HEK293 (cell line): Measurements from ENCODE around the gene CRISP2.

Source experiments
- CTCF ChIA-PET: fragments of 350-600 bp; formaldehyde crosslinking; extraction: SDS; loops from one replicate; lab custom pipeline; 2021; ENCODE audit warnings: antibody characterized with exemption; lab: Yijun Ruan, JAX
- POLR2A ChIA-PET: fragments of 300-600 bp; formaldehyde crosslinking; extraction: SDS; loops from one replicate; lab custom pipeline; 2020; ENCODE audit warnings: antibody characterized with exemption, inconsistent platforms; lab: Yijun Ruan, JAX
- H3K27ac ChIP-seq: fragments of 200-500 bp; sonication (Bioruptor generic); 2 replicates; pipeline ENCODE4 v1.5.1; 2014; ENCODE audit warnings: low read depth, low read length, control low read depth, inconsistent platforms; ENCODE audit errors: extremely low read depth
- H3K36me3 ChIP-seq, 2 experiments: fragments of 200-500 bp in 1 of 2; sonication (Bioruptor generic) in 1 of 2; 1 replicate in 1 of 2; 2 replicates in 1 of 2; pipeline ENCODE4 v1.5.1; 2014 to 2017; ENCODE audit warnings: inconsistent platforms in 2 of 2, low read length in 2 of 2; ENCODE audit not compliant: control insufficient read depth in 2 of 2, insufficient read depth in 1 of 2
- H3K4me1 ChIP-seq: fragments of 200-500 bp; sonication (Bioruptor generic); 2 replicates; pipeline ENCODE4 v1.5.1; 2014; ENCODE audit warnings: mild to moderate bottlenecking, low read length, inconsistent platforms; ENCODE audit not compliant: control insufficient read depth, insufficient read depth
- H3K4me3 ChIP-seq: 2 replicates; pipeline ENCODE4 v1.5.1; 2011; ENCODE audit warnings: low read depth, mild to moderate bottlenecking, control low read depth, low read length, moderate library complexity
- H3K9me3 ChIP-seq: fragments of 200-500 bp; sonication (Bioruptor generic); 2 replicates; pipeline ENCODE4 v1.5.1; 2014; ENCODE audit warnings: low read depth, low read length, inconsistent platforms; ENCODE audit not compliant: control insufficient read depth, insufficient read depth
- IKZF3 ChIP-seq: fragments of 450-650 bp; IDR thresholded peaks from 2 replicates; pipeline ENCODE4 v1.5.0; 2018; ENCODE audit warnings: missing biosample characterization, mild to moderate bottlenecking, missing genetic modification characterization, moderate library complexity
- TRIM28 ChIP-seq: IDR thresholded peaks from 2 replicates; pipeline ENCODE4 v1.6.1; 2011; ENCODE audit warnings: low read length, control low read depth, borderline replicate concordance
- ZFP69B ChIP-seq: fragments of 450-650 bp; formaldehyde crosslinking; IDR thresholded peaks from 2 replicates; pipeline ENCODE4 v1.5.1; 2016; ENCODE audit warnings: missing biosample characterization, missing genetic modification characterization
- ZIC2 ChIP-seq: fragments of 450-650 bp; formaldehyde crosslinking; IDR thresholded peaks from 2 replicates; pipeline ENCODE4 v1.5.1; 2016; ENCODE audit warnings: missing biosample characterization, missing genetic modification characterization
- ZNF138 ChIP-seq: fragments of 450-650 bp; formaldehyde crosslinking; IDR thresholded peaks from 2 replicates; pipeline ENCODE4 v1.5.1; 2016; ENCODE audit warnings: missing biosample characterization, missing genetic modification characterization, borderline replicate concordance
- ZNF2 ChIP-seq: fragments of 450-650 bp; formaldehyde crosslinking; IDR thresholded peaks from 2 replicates; pipeline ENCODE4 v1.5.1; 2016; ENCODE audit warnings: missing biosample characterization, missing genetic modification characterization
- ZNF292 ChIP-seq: fragments of 450-650 bp; formaldehyde crosslinking; IDR thresholded peaks from 2 replicates; pipeline ENCODE4 v1.5.1; 2016; ENCODE audit warnings: low read depth, missing biosample characterization, missing genetic modification characterization, borderline replicate concordance
- ZNF37A ChIP-seq: fragments of 450-650 bp; IDR thresholded peaks from 2 replicates; pipeline ENCODE4 v1.5.1; 2018; ENCODE audit warnings: missing biosample characterization, missing genetic modification characterization
- ZNF416 ChIP-seq: fragments of 450-650 bp; formaldehyde crosslinking; IDR thresholded peaks from 2 replicates; pipeline ENCODE4 v1.5.1; 2016; ENCODE audit warnings: missing biosample characterization, missing genetic modification characterization
- ZNF548 ChIP-seq: fragments of 450-650 bp; formaldehyde crosslinking; IDR thresholded peaks from 2 replicates; pipeline ENCODE4 v1.5.1; 2016; ENCODE audit warnings: missing biosample characterization, missing genetic modification characterization
- ZNF596 ChIP-seq: fragments of 450-650 bp; IDR thresholded peaks from 2 replicates; pipeline ENCODE4 v1.5.0; 2018; ENCODE audit warnings: missing biosample characterization, mild to moderate bottlenecking, missing genetic modification characterization, moderate library complexity
- ZNF670 ChIP-seq: fragments of 450-650 bp; formaldehyde crosslinking; IDR thresholded peaks from 2 replicates; pipeline ENCODE4 v1.5.1; 2016; ENCODE audit warnings: missing biosample characterization, missing genetic modification characterization, low read depth
- ZNF677 ChIP-seq: fragments of 450-650 bp; IDR thresholded peaks from 2 replicates; pipeline ENCODE4 v1.5.0; 2018; ENCODE audit warnings: missing biosample characterization, mild to moderate bottlenecking, missing genetic modification characterization, moderate library complexity
- ZNF792 ChIP-seq: fragments of 450-650 bp; formaldehyde crosslinking; IDR thresholded peaks from 2 replicates; pipeline ENCODE4 v1.5.1; 2016; ENCODE audit warnings: missing biosample characterization, missing genetic modification characterization
- TF ChIP-seq, protein P1 (sequence below): fragments of 450-650 bp; formaldehyde crosslinking; IDR thresholded peaks from 2 replicates; pipeline ENCODE4 v1.5.1; 2016; ENCODE audit warnings: missing biosample characterization, missing genetic modification characterization
- TF ChIP-seq, protein P2 (sequence below): fragments of 450-650 bp; formaldehyde crosslinking; IDR thresholded peaks from 2 replicates; pipeline ENCODE4 v1.5.1; 2016; ENCODE audit warnings: missing biosample characterization, missing genetic modification characterization
- TF ChIP-seq, protein P3 (sequence below): fragments of 450-650 bp; formaldehyde crosslinking; IDR thresholded peaks from 2 replicates; pipeline ENCODE4 v1.5.1; 2016; ENCODE audit warnings: missing biosample characterization, missing genetic modification characterization
- TF ChIP-seq, protein P4 (sequence below): fragments of 450-650 bp; formaldehyde crosslinking; IDR thresholded peaks from 2 replicates; pipeline ENCODE4 v1.5.1; 2016; ENCODE audit warnings: missing biosample characterization, missing genetic modification characterization

CRISP2 gene

DNA sequence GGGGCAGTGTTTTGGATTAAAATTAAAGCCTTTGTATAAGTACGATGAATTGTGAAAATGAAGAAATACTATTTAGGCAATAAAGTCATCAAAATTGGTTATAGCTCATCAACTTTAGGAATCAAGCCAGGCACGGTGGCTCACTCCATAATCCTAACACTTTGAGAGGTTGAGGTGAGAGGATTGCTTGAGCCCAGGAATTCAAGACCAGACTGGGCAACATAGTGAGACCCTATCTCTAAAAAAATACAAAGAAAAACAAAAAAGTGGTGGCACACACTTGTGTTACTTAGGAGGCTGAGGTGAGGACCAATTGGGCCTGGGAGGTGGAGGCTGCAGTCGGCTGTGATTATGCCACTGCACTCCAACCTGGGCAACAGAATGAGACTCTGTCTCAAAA is 68.2 kb downstream of the CRISP2 start:
- Histone ChIP-seq H3K9me3 (no peaks in the 10 kb centered on the region), H3K36me3 (no peaks in the 10 kb centered on the region), H3K4me1 (no peaks in the 10 kb centered on the region), H3K27ac (no peak overlapping the region), H3K4me3 (no peak overlapping the region)
- CTCF ChIA-PET: no interaction called here
- TF ChIP-seq ZNF37A (no peak), ZNF670 (tag by site-specific recombination) (no peak), ZNF596 (tag by site-specific recombination) (no peak), IKZF3 (tag by site-specific recombination) (no peak), ZFP69B (no peak), ZIC2 (tag by site-specific recombination) (no peak), ZNF416 (no peak), ZNF677 (tag by site-specific recombination) (no peak), ZNF2 (tag by site-specific recombination) (no peak), ZNF548 (tag by site-specific recombination) (no peak), ZNF138 (no peak), ZNF292 (tag by site-specific recombination) (no peak), ZNF792 (tag by site-specific recombination) (no peak), TRIM28 (no peak)
- TF ChIP-seq, protein P1, sequence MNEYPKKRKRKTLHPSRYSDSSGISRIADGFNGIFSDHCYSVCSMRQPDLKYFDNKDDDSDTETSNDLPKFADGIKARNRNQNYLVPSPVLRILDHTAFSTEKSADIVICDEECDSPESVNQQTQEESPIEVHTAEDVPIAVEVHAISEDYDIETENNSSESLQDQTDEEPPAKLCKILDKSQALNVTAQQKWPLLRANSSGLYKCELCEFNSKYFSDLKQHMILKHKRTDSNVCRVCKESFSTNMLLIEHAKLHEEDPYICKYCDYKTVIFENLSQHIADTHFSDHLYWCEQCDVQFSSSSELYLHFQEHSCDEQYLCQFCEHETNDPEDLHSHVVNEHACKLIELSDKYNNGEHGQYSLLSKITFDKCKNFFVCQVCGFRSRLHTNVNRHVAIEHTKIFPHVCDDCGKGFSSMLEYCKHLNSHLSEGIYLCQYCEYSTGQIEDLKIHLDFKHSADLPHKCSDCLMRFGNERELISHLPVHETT (tag by site-specific recombination): no peak
- TF ChIP-seq, protein P2, sequence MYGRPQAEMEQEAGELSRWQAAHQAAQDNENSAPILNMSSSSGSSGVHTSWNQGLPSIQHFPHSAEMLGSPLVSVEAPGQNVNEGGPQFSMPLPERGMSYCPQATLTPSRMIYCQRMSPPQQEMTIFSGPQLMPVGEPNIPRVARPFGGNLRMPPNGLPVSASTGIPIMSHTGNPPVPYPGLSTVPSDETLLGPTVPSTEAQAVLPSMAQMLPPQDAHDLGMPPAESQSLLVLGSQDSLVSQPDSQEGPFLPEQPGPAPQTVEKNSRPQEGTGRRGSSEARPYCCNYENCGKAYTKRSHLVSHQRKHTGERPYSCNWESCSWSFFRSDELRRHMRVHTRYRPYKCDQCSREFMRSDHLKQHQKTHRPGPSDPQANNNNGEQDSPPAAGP: no peak
- TF ChIP-seq, protein P3, sequence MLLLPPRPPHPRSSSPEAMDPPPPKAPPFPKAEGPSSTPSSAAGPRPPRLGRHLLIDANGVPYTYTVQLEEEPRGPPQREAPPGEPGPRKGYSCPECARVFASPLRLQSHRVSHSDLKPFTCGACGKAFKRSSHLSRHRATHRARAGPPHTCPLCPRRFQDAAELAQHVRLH (tag by site-specific recombination): no peak
- TF ChIP-seq, protein P4, sequence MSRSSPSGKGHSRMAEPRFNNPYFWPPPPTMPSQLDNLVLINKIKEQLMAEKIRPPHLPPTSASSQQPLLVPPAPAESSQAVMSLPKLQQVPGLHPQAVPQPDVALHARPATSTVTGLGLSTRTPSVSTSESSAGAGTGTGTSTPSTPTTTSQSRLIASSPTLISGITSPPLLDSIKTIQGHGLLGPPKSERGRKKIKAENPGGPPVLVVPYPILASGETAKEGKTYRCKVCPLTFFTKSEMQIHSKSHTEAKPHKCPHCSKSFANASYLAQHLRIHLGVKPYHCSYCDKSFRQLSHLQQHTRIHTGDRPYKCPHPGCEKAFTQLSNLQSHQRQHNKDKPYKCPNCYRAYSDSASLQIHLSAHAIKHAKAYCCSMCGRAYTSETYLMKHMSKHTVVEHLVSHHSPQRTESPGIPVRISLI (tag by site-specific recombination): no peak
- POLR2A ChIA-PET: no interaction called here
